WTC11 (cell line): ENCODE data around the gene OR2L2. TPM values are rescaled to one million over a fixed set of nuclear protein-coding genes. Genes with fewer than 3 reads are reported as not detected.

Experiments
- ATAC-seq: fragments of 200-7000 bp; cut with Tn5 transposase; 2 replicates; pipeline ENCODE4 v1.10.0; 2021; ENCODE audit warnings: mild to moderate bottlenecking, moderate library complexity
- CTCF ChIA-PET: fragments of 300-600 bp; sonication (Branson Sonifier 250); formaldehyde crosslinking; loops from one replicate; lab custom pipeline; 2021; ENCODE audit warnings: antibody characterized with exemption; lab: Charles Lee
- POLR2A ChIA-PET: fragments of 350-600 bp; sonication (Branson Sonifier 250); formaldehyde crosslinking; loops from one replicate; lab custom pipeline; 2021; ENCODE audit warnings: antibody characterized with exemption; lab: Charles Lee
- DNase-seq: peaks from one replicate; pipeline ENCODE4 v3.0.0; 2021; ENCODE audit warnings: low spot score
- H3K27ac Mint-ChIP-seq: 2 replicates; pipeline ENCODE4 v1.8.0; 2021; ENCODE audit warnings: mixed read lengths
- H3K27me3 Mint-ChIP-seq: 2 replicates; pipeline ENCODE4 v1.8.0; 2021; ENCODE audit warnings: low read depth, mild to moderate bottlenecking, moderate library complexity, mixed read lengths
- H3K36me3 Mint-ChIP-seq: 2 replicates; pipeline ENCODE4 v1.8.0; 2021; ENCODE audit warnings: mixed read lengths
- H3K4me1 Mint-ChIP-seq: 2 replicates; pipeline ENCODE4 v1.8.0; 2022; ENCODE audit warnings: mixed read lengths
- H3K4me3 Mint-ChIP-seq: 2 replicates; pipeline ENCODE4 v1.8.0; 2021; ENCODE audit warnings: mild to moderate bottlenecking, moderate library complexity, mixed read lengths
- H3K9me3 Mint-ChIP-seq: 2 replicates; pipeline ENCODE4 v1.8.0; 2021; ENCODE audit warnings: mixed read lengths
- CDX4 ChIP-seq: fragments of 250-450 bp; sonication (Bioruptor Pico); IDR thresholded peaks from 2 replicates; pipeline ENCODE4 v1.9.0; 2021; ENCODE audit warnings: moderate library complexity, mild to moderate bottlenecking, inconsistent platforms, borderline replicate concordance
- CTCF ChIP-seq: fragments of 200-600 bp; IDR thresholded peaks from 2 replicates; pipeline ENCODE4 v1.8.0; 2022; ENCODE audit warnings: antibody characterized with exemption
- E2F4 ChIP-seq: sonication (generic); formaldehyde crosslinking; IDR thresholded peaks from 2 replicates; pipeline ENCODE4 v1.8.1; 2022; ENCODE audit warnings: low read depth, mild to moderate bottlenecking, moderate library complexity, missing genetic modification reagents, borderline replicate concordance
- EMX1 ChIP-seq: fragments of 250-450 bp; sonication (Bioruptor Pico); IDR thresholded peaks from 2 replicates; pipeline ENCODE4 v1.8.0; 2021; ENCODE audit warnings: mild to moderate bottlenecking
- FOXJ3 ChIP-seq: sonication (generic); formaldehyde crosslinking; IDR thresholded peaks from 2 replicates; pipeline ENCODE4 v1.9.0; 2021; ENCODE audit warnings: missing genetic modification reagents, mild to moderate bottlenecking, borderline replicate concordance
- FOXK1 ChIP-seq: sonication (generic); formaldehyde crosslinking; IDR thresholded peaks from 2 replicates; pipeline ENCODE4 v1.8.0; 2022; ENCODE audit warnings: mild to moderate bottlenecking, moderate library complexity, missing genetic modification reagents
- GABPB1 ChIP-seq: sonication (generic); formaldehyde crosslinking; IDR thresholded peaks from 2 replicates; pipeline ENCODE4 v1.8.1; 2023; ENCODE audit warnings: mild to moderate bottlenecking, missing genetic modification reagents
- IRF2 ChIP-seq: sonication (generic); formaldehyde crosslinking; IDR thresholded peaks from 2 replicates; pipeline ENCODE4 v1.8.0; 2022; ENCODE audit warnings: low read depth, missing genetic modification reagents, borderline replicate concordance
- NFATC4 ChIP-seq: fragments of 250-450 bp; sonication (Bioruptor Pico); IDR thresholded peaks from 2 replicates; pipeline ENCODE4 v1.9.0; 2021; ENCODE audit warnings: mild to moderate bottlenecking
- PREB ChIP-seq: sonication (generic); formaldehyde crosslinking; IDR thresholded peaks from 2 replicates; pipeline ENCODE4 v1.8.1; 2022; ENCODE audit warnings: mild to moderate bottlenecking, missing genetic modification reagents, moderate library complexity, borderline replicate concordance
- PRRX2 ChIP-seq: fragments of 250-450 bp; sonication (Bioruptor Pico); IDR thresholded peaks from 2 replicates; pipeline ENCODE4 v1.8.0; 2021; ENCODE audit warnings: mild to moderate bottlenecking
- RORB ChIP-seq: fragments of 250-450 bp; sonication (Bioruptor Pico); IDR thresholded peaks from 2 replicates; pipeline ENCODE4 v1.9.0; 2021; ENCODE audit warnings: mild to moderate bottlenecking
- SP1 ChIP-seq: sonication (generic); formaldehyde crosslinking; conservative IDR thresholded peaks from 2 replicates; pipeline ENCODE4 v1.8.1; 2022; ENCODE audit warnings: missing genetic modification reagents
- TCF7 ChIP-seq: sonication (generic); formaldehyde crosslinking; IDR thresholded peaks from 2 replicates; pipeline ENCODE4 v1.8.0; 2022; ENCODE audit warnings: mild to moderate bottlenecking, low read depth, missing genetic modification reagents, moderate library complexity
- TEAD1 ChIP-seq: sonication (generic); formaldehyde crosslinking; IDR thresholded peaks from 2 replicates; pipeline ENCODE4 v1.8.0; 2022; ENCODE audit warnings: mild to moderate bottlenecking, missing genetic modification reagents
- TEAD4 ChIP-seq: sonication (generic); formaldehyde crosslinking; IDR thresholded peaks from 2 replicates; pipeline ENCODE4 v1.8.0; 2022; ENCODE audit warnings: mild to moderate bottlenecking, missing genetic modification reagents
- TP53 ChIP-seq: sonication (generic); formaldehyde crosslinking; IDR thresholded peaks from 2 replicates; pipeline ENCODE4 v1.8.1; 2023; ENCODE audit warnings: mild to moderate bottlenecking, missing genetic modification reagents
- ZBTB21 ChIP-seq: sonication (generic); formaldehyde crosslinking; IDR thresholded peaks from 2 replicates; pipeline ENCODE4 v1.8.1; 2023; ENCODE audit warnings: mild to moderate bottlenecking, missing genetic modification reagents, borderline replicate concordance
- ZNF121 ChIP-seq: sonication (generic); formaldehyde crosslinking; IDR thresholded peaks from 2 replicates; pipeline ENCODE4 v1.8.0; 2023; ENCODE audit warnings: missing genetic modification reagents
- ZNF138 ChIP-seq: sonication (generic); formaldehyde crosslinking; conservative IDR thresholded peaks from 2 replicates; pipeline ENCODE4 v1.8.1; 2022; ENCODE audit warnings: mild to moderate bottlenecking, moderate library complexity, missing genetic modification reagents
- ZNF317 ChIP-seq: sonication (generic); formaldehyde crosslinking; IDR thresholded peaks from 2 replicates; pipeline ENCODE4 v1.8.1; 2023; ENCODE audit warnings: low read depth, mild to moderate bottlenecking, moderate library complexity, missing genetic modification reagents, borderline replicate concordance
- ZNF416 ChIP-seq: fragments of 250-450 bp; sonication (Bioruptor Pico); IDR thresholded peaks from 2 replicates; pipeline ENCODE4 v1.9.0; 2021; ENCODE audit warnings: mild to moderate bottlenecking, inconsistent platforms
- ZNF532 ChIP-seq: fragments of 250-450 bp; sonication (Bioruptor Pico); IDR thresholded peaks from 2 replicates; pipeline ENCODE4 v1.9.0; 2021; ENCODE audit warnings: mild to moderate bottlenecking, borderline replicate concordance
- total RNA-seq: library from RNA; stranded (reverse); gene quantifications from 3 replicates; pipeline ENCODE4 v1.2.3, GENCODE V29; 2021

Gene OR2L2
- total RNA-seq, 1 experiment from 2014 or later = not detected

GRCh38 chr1:248000169-248000568, 29.7 kb upstream of the OR2L2 start:
- H3K4me3 Mint-ChIP-seq = no peak overlapping the region
- H3K27ac Mint-ChIP-seq = no peak overlapping the region
- TF ChIP-seq TEAD1 (CRISPR knock-in tag) (no peak), RORB (no peak), PRRX2 (CRISPR knock-in tag) (no peak), E2F4 (CRISPR knock-in tag) (no peak), CDX4 (no peak), NFATC4 (CRISPR knock-in tag) (no peak), ZNF121 (CRISPR knock-in tag) (no peak), SP1 (no peak), TP53 (CRISPR knock-in tag) (no peak), PREB (no peak), ZNF317 (no peak), CTCF (no peak), GABPB1 (CRISPR knock-in tag) (no peak), IRF2 (CRISPR knock-in tag) (no peak), ZBTB21 (no peak), ZNF138 (no peak), TCF7 (CRISPR knock-in tag) (no peak), EMX1 (CRISPR knock-in tag) (no peak)
- peaks cover 14% of the 10 kb centered on the region for H3K27me3 Mint-ChIP-seq
- POLR2A ChIA-PET = no interaction called here
- H3K9me3 Mint-ChIP-seq = peaks cover 71% of the 10 kb centered on the region
- CTCF ChIA-PET = no interaction called here
- peaks cover 60% of the 10 kb centered on the region for H3K36me3 Mint-ChIP-seq
- ATAC-seq (no peak), DNase-seq (no peak)
- no peaks in the 10 kb centered on the region for H3K4me1 Mint-ChIP-seq

- no peak overlapping the region for H3K27ac Mint-ChIP-seq
- no peak for DNase-seq
- POLR2A ChIA-PET = no interaction called here
Observed at GRCh38 chr1:248007778-248008177, 22.1 kb upstream of the OR2L2 start.

More at GRCh38 chr1:248007778-248008177, 22.1 kb upstream of the OR2L2 start:
- Mint-ChIP-seq H3K4me3 (no peak overlapping the region), H3K36me3 (peaks cover 80% of the 10 kb centered on the region), H3K27me3 (peaks cover 10% of the 10 kb centered on the region), H3K4me1 (no peaks in the 10 kb centered on the region), H3K9me3 (peaks cover 92% of the 10 kb centered on the region)
- CTCF ChIA-PET = no interaction called here
- TF ChIP-seq ZNF416 (CRISPR knock-in tag) = no peak
- TF ChIP-seq TEAD4 (CRISPR knock-in tag) = no peak
- TF ChIP-seq FOXK1 = no peak
- TF ChIP-seq FOXJ3 (CRISPR knock-in tag) = no peak
- no peak for TF ChIP-seq ZNF532 (CRISPR knock-in tag)
- ATAC-seq = no peak
